ENCODE results near the gene SPC24.
A peak's percentile ranks its signal among the peaks of the same experiment; 100 is the strongest.

GRCh38 chr19:11130824-11131455 lies 24.6 kb downstream of the SPC24 start:
- peak; percentile 47 to 94 (median 76) for TF ChIP-seq CTCF (IDR thresholded peaks at IDR 0.05)
- TF ChIP-seq POLR2A (IDR thresholded peaks at IDR 0.05) = no peak

All from breast epithelium (tissue), 3 donors.